ENCODE data around the gene NCAN.

The NCAN gene

DNA sequence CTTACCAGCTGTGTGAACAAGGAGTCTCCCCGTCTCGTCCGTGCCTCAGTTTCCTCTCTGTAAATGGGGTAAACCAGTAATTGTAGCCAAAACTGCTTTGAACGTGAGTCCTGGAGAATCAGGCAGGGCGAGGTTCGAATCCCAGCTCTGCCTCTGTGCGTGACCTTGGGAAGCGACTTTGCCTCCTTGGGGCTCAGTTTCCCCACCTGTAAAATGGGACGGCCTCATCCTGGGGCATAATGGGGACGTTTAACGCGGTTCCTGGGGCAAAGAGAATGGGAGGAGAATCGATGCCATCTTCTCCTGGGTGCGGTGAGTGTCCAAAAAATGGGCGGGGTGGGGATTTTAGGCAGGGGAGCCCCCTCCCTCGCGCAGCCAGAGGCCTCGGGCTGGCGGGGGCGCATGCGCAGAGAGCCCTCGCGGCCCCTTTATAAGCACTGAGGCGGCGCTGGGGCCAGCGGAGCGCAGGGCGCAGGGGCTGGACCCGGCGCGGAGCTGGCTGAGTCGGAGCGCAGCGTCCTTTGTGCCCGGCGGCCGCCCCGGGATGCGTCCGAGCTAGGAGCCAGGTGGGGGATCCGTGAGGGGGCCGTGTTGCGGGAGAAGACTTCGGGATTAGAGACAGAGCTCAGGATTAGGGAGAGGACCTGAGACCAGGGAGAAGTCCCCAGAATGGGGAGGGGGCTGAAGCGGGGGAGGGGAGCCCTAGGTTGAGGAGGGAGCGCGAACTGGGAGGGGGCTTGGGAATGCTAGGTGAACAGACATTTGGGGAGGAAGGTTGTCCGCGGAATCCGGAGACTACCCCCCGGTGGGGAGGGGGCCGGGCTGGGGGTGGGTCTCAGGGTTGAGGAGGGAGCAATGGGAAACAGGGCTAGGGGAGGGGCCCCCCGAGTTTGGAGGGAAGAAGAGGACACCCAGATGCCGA lies at the start of gene NCAN:
NCAN (plus strand) TSS at position 460 of the 922 bp plus-strand sequence. CDS start 4,996 bp downstream, outside the sequence.
- no peaks in the 10 kb centered on the region for H3F3A ChIP-seq (ENCODE audit: low read depth)
- TF ChIP-seq, protein P1, sequence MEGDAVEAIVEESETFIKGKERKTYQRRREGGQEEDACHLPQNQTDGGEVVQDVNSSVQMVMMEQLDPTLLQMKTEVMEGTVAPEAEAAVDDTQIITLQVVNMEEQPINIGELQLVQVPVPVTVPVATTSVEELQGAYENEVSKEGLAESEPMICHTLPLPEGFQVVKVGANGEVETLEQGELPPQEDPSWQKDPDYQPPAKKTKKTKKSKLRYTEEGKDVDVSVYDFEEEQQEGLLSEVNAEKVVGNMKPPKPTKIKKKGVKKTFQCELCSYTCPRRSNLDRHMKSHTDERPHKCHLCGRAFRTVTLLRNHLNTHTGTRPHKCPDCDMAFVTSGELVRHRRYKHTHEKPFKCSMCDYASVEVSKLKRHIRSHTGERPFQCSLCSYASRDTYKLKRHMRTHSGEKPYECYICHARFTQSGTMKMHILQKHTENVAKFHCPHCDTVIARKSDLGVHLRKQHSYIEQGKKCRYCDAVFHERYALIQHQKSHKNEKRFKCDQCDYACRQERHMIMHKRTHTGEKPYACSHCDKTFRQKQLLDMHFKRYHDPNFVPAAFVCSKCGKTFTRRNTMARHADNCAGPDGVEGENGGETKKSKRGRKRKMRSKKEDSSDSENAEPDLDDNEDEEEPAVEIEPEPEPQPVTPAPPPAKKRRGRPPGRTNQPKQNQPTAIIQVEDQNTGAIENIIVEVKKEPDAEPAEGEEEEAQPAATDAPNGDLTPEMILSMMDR (conservative IDR thresholded peaks at IDR 0.05; ENCODE audit: low read length): no peak
- TF ChIP-seq EZH2phosphoT487 (IDR thresholded peaks at IDR 0.05; ENCODE audit: borderline replicate concordance): no peak
- no peaks in the 10 kb centered on the region for H3K9me3 ChIP-seq (ENCODE audit: insufficient read depth, low read depth, low read length)
- H4K20me1 ChIP-seq (ENCODE audit: insufficient read depth, low read length, poor library complexity, severe bottlenecking): no peaks in the 10 kb centered on the region
- no peaks in the 10 kb centered on the region for H3K36me3 ChIP-seq (ENCODE audit: insufficient read depth, low read length)
- no peak within 1 kb of the TSS for H3K9ac ChIP-seq (ENCODE audit: low read depth, low read length, poor library complexity, severe bottlenecking)
- H3K4me3 ChIP-seq (ENCODE audit: low read length, poor library complexity, severe bottlenecking): no peak within 1 kb of the TSS
- no peak within 1 kb of the TSS for H3K4me2 ChIP-seq (ENCODE audit: low read depth, low read length, poor library complexity, severe bottlenecking)
- no peaks in the 10 kb centered on the region for H3K27me3 ChIP-seq (ENCODE audit: insufficient read depth, low read length, poor library complexity, severe bottlenecking)
- no peaks in the 10 kb centered on the region for H3K4me1 ChIP-seq (ENCODE audit: insufficient read depth, low read length, poor library complexity, severe bottlenecking)
- H3K79me2 ChIP-seq (ENCODE audit: insufficient read depth, low read length): no peaks in the 10 kb centered on the region
- no peak within 1 kb of the TSS for H2AFZ ChIP-seq (ENCODE audit: low read length)
- no peaks in the 10 kb centered on the region for H3K9me2 ChIP-seq (replicated peaks; ENCODE audit: low read depth, low read length)

DNA sequence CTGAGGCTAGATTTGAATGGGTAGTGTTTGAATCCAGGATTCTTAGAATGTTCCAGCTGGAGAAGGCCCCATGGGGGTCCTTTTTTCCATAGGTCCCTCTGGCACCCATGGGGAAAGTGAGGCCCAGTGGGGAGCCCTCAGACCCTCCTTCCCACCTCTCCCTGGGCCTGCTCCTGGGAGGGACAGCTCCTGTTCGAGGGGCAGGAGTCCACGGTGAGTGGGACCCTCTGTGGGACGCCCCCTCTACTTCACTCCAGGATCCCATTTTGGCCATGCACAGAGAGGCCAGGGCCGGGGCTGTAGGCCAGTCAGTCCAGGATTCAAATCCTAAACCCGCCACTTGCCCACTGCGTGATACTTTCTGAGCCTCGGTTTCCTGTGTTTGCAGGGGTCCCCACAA lies 49.3 kb upstream of the NCAN start:
- H3K9me3 ChIP-seq (ENCODE audit: insufficient read depth, low read depth, low read length): no peaks in the 10 kb centered on the region
- no peaks in the 10 kb centered on the region for H4K20me1 ChIP-seq (ENCODE audit: insufficient read depth, low read length, poor library complexity, severe bottlenecking)
- H3K79me2 ChIP-seq (ENCODE audit: insufficient read depth, low read length): no peaks in the 10 kb centered on the region
- no peaks in the 10 kb centered on the region for H3F3A ChIP-seq (ENCODE audit: low read depth)
- H3K36me3 ChIP-seq (ENCODE audit: insufficient read depth, low read length): no peaks in the 10 kb centered on the region
- TF ChIP-seq EZH2phosphoT487 (IDR thresholded peaks at IDR 0.05; ENCODE audit: borderline replicate concordance): no peak
- TF ChIP-seq, protein P1 (conservative IDR thresholded peaks at IDR 0.05; ENCODE audit: low read length): no peak
- no peak overlapping the region for H3K9ac ChIP-seq (ENCODE audit: low read depth, low read length, poor library complexity, severe bottlenecking)
- H3K4me3 ChIP-seq (ENCODE audit: low read length, poor library complexity, severe bottlenecking): no peak overlapping the region
- no peaks in the 10 kb centered on the region for H3K4me1 ChIP-seq (ENCODE audit: insufficient read depth, low read length, poor library complexity, severe bottlenecking)
- H3K27me3 ChIP-seq (ENCODE audit: insufficient read depth, low read length, poor library complexity, severe bottlenecking): no peaks in the 10 kb centered on the region
- H3K9me2 ChIP-seq (replicated peaks; ENCODE audit: low read depth, low read length): no peaks in the 10 kb centered on the region
- H3K4me2 ChIP-seq (ENCODE audit: low read depth, low read length, poor library complexity, severe bottlenecking): no peak overlapping the region
- H2AFZ ChIP-seq (ENCODE audit: low read length): no peak overlapping the region

DNA sequence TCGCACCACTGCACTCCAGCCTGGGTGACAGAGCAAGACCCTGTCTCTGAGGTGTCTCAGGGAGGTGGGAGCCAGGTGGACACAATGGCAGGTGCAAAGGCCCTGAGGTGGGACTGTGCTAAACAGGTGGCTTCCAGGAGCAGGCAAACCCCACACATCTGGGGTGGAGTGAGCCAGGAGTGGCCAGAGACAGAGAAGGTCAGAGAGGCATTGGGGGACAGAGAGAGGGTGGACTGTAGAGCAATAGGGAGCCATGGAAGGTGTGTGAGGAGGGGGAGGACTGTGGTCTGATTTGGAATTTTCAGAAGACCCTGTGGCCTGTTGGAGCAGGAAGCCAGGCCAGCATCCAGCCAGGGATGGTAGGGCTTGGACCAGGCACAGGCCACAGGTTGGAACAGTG lies 46.4 kb upstream of the NCAN start:
- H2AFZ ChIP-seq (ENCODE audit: low read length): no peak overlapping the region
- no peaks in the 10 kb centered on the region for H3K9me2 ChIP-seq (replicated peaks; ENCODE audit: low read depth, low read length)
- H3K4me1 ChIP-seq (ENCODE audit: insufficient read depth, low read length, poor library complexity, severe bottlenecking): no peaks in the 10 kb centered on the region
- H3K9ac ChIP-seq (ENCODE audit: low read depth, low read length, poor library complexity, severe bottlenecking): no peak overlapping the region
- H3K36me3 ChIP-seq (ENCODE audit: insufficient read depth, low read length): no peaks in the 10 kb centered on the region
- no peak for TF ChIP-seq EZH2phosphoT487 (IDR thresholded peaks at IDR 0.05; ENCODE audit: borderline replicate concordance)
- TF ChIP-seq, protein P1 (conservative IDR thresholded peaks at IDR 0.05; ENCODE audit: low read length): no peak
- H3K4me3 ChIP-seq (ENCODE audit: low read length, poor library complexity, severe bottlenecking): no peak overlapping the region
- H4K20me1 ChIP-seq (ENCODE audit: insufficient read depth, low read length, poor library complexity, severe bottlenecking): no peaks in the 10 kb centered on the region
- no peaks in the 10 kb centered on the region for H3K9me3 ChIP-seq (ENCODE audit: insufficient read depth, low read depth, low read length)
- H3K79me2 ChIP-seq (ENCODE audit: insufficient read depth, low read length): no peaks in the 10 kb centered on the region
- no peaks in the 10 kb centered on the region for H3F3A ChIP-seq (ENCODE audit: low read depth)
- H3K4me2 ChIP-seq (ENCODE audit: low read depth, low read length, poor library complexity, severe bottlenecking): no peak overlapping the region
- H3K27me3 ChIP-seq (ENCODE audit: insufficient read depth, low read length, poor library complexity, severe bottlenecking): no peaks in the 10 kb centered on the region
